Heart left ventricle (tissue), 13 donors: ENCODE measurements around the gene PAX5.

ENCODE experiments used
- POLR2A ChIP-seq, 2 donors: fragments of 450-650 bp; IDR thresholded peaks; one replicate each; pipeline ENCODE4 v1.6.1; 2017; ENCODE audit warnings: antibody characterized with exemption in 2 of 2, mild to moderate bottlenecking in 2 of 2, moderate library complexity in 2 of 2
- TF ChIP-seq, protein P1 (sequence below), 12 donors: fragments of 200-600 bp; sonication (generic) in 4 of 12; IDR thresholded peaks; one replicate each; pipeline versions ENCODE4 v1.5.0 to v1.8.0; 2018 to 2022; ENCODE audit warnings: antibody characterized with exemption in 12 of 12, mild to moderate bottlenecking in 5 of 12
- donor health status: ischemic (EF 13 %, LVEDD 7.1; RV severe dilation, severe dysfunction).
- donor health status: DM: no; HTN: yes; CAD: no.
- donor health status: DM: no; HTN: no; CAD: no.
- donor health status: ischemic (EF 25% LVEDD 6.9; RV normal size, moderate dysfunction).
- donor health status: ischemic (EF 25% LVEDD 5.7; RV mildly dilated, moderate dysfunction).
- donor health status: ischemic (EF 35%, LVEDD 5.7; RV mildly dilated, moderate dysfunction).
- donor health status: nonischemic (EF 11% LVEDD 7.7; RV severe dilation, severe dysfunction).
- donor health status: DM: yes; HTN: yes; CAD: no.
- donor health status: PGD.
- donor health status: ischemic (EF 29% LVEDD 5.4; RV normal size, mild dysfunction).
- donor health status: nonischemic (EF 23%, LVEDD 6.1; RV moderate dilation, normal function).

DNA sequence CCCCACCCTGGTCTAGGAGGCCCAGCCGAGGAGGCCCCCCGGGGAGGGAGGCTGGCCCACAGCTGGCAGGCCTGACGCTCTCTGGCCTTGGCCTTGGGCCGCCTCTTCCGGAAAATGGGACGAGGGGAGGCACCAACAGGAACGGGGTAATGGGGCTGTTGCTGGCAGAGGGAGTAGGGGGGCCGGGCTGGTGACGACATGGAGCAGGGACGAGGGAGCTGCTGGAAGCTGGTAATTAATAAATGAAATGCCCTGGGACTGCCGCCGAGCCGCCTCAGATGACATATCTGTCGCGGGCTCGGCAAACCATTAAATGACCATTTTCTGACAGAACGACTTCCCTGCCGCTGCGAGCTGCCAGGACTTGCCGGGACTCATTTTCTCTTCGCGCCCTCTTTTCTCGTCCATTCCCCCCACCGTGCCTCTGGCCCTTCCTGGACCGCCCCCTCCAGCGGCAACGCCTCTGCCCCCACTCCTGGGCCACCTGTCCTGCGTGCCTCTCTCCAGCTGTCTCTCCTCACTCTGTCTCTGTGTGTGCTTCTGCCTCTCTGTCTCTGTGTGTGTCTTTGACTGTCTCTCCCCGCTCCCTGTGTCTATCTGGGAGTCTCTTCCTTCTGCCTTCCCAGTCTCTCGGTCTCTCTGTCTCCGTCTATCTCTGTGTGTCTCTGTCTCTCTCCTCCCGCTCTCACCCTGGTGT is 215.7 kb downstream of the PAX5 start:
- TF ChIP-seq, protein P1, sequence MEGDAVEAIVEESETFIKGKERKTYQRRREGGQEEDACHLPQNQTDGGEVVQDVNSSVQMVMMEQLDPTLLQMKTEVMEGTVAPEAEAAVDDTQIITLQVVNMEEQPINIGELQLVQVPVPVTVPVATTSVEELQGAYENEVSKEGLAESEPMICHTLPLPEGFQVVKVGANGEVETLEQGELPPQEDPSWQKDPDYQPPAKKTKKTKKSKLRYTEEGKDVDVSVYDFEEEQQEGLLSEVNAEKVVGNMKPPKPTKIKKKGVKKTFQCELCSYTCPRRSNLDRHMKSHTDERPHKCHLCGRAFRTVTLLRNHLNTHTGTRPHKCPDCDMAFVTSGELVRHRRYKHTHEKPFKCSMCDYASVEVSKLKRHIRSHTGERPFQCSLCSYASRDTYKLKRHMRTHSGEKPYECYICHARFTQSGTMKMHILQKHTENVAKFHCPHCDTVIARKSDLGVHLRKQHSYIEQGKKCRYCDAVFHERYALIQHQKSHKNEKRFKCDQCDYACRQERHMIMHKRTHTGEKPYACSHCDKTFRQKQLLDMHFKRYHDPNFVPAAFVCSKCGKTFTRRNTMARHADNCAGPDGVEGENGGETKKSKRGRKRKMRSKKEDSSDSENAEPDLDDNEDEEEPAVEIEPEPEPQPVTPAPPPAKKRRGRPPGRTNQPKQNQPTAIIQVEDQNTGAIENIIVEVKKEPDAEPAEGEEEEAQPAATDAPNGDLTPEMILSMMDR (IDR thresholded peaks at IDR 0.05), result no peak
- no peak for TF ChIP-seq POLR2A (IDR thresholded peaks at IDR 0.05)
